GM19324 (cell line): ENCODE data around the gene IQCK.
"Not testable (repeated sequence)": the region's sequence is repeated elsewhere in the genome, so short reads cannot be mapped to it uniquely, and the experiment has no call there.

Experiments
- ATAC-seq: cut with Tn5 transposase; IDR thresholded peaks from one replicate; pipeline ENCODE4 v1.9.1; 2021; ENCODE audit warnings: mild to moderate bottlenecking, moderate library complexity; ENCODE audit not compliant: unreplicated experiment, low FRiP score

IQCK gene

DNA sequence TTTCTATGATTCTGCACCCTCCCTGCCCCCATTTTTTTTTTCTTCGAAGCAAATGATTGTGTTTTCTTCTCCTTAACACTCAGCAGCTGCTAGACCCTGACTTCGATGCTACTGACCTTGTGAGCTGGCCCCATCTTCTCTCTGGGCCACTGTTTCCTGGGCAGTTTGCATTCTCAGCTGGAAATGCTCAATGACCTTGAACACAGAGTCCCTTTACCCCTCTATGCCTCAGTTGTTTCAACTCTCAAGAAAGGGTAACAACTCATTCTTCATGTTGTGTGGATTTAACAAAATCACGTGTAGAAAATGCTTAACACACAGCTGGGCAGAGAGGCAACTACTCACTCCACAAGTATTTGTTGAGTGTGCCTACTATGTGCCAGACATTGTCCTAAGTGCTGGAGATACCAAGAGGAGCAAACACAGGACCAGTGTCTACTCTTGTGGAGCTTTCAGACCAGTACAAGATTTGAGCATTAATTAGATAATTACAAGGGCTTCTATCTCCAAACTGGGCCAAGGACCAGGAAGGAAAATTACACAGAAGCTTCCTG is 66.2 kb downstream of the IQCK start:
- ATAC-seq, result no peak

DNA sequence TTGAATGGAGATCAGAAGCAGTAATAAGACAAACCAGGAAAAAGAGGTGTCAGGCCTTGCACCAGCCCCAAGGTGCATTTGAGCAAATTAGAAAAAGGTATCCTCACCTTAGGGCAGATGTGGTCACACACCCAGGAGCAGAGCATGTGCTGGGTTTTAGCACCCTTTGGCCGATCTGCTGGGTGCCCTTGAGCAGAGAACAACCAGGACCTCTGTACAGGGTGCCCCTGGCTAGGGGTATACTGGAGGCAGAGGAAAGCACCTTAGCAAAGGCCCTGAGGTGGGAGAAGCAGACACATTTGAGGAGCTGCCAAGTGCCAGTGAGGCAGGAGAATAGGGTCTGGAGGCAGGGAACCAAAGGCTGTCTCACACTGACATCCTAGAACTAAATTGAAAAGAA is 67.0 kb downstream of the IQCK start:
- no peak for ATAC-seq

DNA sequence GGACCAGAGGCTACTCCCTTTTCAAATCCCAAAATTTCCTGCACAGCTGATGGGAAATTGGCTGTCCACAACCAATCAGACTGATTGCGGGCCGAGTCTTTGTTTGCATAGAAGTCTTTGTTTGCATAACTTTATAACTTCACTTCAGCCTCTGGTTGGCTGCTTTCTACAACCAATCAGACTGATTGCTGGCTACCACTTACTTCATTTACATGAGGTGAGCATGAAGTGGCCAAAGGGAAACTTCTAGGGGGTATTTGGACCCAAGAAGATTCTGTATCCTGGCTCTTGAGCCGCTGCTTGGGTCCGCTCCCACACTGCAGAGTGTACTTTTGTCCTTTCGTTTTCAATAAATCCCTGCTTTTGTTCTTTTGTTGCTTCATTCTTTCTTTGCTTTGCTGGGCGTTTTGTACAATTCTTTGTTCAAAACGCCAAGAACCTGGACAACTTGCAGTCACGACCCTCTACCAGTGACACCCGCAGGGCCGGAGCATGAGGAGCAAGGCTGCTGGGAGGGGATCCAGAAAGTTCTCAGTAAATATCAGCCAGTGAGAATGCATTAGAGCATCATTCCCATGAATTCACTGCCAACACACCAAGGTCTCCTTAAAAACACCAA is 67.5 kb downstream of the IQCK start:
- no peak for ATAC-seq

DNA sequence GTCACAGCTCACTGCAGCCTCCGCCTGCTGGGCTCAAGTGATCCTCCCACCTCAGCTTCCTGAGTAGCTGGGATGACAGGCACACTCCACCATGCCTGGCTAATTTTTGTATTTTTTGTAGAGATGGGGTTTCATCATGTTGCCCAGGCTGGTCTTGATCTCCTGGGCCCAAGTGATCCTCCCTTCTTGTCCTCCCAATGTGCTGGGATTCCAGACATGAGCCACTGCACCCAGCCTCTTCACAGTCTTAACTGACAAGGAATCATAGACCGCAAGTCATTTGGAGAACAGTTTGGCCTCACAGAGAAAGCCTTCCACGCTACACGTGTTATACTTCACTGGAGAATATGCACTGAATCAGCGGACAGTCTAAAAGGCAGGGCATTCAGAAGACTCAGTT is 83.3 kb downstream of the IQCK start:
- not testable (repeated sequence) for ATAC-seq

DNA sequence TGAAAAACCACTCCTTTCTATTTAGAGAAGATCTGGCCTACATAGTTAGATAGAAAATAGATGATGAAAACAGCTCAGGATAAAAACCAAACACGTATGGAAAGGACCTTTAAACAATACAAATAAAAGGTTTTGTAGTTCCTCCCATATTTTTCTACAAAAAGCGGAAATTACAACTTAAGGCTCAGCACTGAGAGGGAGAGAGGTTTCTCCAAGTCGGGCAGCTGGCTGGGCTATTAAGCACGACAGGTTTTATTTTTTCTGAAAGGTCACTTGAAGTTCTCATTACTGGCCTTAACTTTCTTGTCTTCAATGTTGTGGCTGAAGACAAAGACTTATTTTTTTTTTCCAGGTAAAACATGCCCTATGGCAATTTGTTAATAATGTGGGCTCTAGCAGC is 83.8 kb downstream of the IQCK start:
- ATAC-seq, result not testable (repeated sequence)

DNA sequence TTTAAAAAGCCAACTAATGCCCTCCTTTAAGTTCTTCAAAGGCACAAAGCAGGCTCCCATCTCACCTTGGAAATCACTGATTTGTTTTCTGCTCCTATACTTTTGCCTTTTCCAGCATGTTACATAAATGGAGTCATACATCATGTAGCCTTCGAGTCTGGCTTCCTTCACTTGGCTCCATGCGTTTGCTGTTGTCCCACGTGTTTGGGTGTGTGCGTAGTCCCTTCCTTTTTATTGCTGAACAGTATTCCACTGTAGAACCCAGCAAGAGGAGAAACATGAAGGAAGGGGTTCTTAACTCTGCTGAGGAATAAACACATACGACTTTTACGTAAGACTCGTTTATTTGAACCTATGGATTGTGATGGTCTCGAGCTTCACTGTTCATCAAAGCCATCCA is 84.5 kb downstream of the IQCK start:
- ATAC-seq, result no peak

DNA sequence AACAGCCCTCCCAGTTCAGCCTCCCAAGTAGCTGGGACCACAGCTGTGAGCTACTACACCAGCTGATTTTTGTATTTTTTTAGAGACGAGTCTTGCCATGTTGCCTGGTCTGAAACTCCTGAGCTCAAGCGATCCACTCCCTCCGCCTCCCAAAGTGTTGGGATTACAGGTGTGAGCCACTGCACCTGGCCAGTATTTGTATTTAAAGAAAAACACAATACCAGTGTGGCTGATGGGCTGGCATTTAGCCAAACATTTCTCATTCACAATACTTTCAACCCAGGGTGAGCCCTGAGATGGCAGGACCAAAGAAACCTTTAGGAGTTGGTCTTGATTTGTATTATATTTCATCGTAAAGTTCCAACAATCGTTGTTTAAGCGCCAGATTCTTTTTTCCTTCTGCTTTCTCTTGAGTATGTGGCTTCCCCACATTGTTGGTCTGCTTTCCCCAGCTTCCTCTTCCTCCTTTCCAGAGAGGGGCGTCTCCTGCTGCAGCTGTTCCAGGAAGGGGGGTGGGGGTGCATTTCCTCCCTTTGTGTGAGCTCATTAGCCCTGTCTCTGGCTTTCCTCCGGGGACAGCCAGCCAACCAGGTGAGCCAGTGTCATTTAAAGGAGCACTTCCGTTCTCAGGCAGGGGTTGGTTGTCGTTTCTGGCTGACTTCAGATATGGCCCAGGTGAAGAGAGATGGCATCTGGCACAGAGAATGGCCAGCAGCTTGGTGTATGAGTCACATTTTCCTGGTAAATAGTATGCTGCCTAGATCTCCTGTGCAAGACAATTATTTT is 86.7 kb downstream of the IQCK start:
- ATAC-seq, result no peak

DNA sequence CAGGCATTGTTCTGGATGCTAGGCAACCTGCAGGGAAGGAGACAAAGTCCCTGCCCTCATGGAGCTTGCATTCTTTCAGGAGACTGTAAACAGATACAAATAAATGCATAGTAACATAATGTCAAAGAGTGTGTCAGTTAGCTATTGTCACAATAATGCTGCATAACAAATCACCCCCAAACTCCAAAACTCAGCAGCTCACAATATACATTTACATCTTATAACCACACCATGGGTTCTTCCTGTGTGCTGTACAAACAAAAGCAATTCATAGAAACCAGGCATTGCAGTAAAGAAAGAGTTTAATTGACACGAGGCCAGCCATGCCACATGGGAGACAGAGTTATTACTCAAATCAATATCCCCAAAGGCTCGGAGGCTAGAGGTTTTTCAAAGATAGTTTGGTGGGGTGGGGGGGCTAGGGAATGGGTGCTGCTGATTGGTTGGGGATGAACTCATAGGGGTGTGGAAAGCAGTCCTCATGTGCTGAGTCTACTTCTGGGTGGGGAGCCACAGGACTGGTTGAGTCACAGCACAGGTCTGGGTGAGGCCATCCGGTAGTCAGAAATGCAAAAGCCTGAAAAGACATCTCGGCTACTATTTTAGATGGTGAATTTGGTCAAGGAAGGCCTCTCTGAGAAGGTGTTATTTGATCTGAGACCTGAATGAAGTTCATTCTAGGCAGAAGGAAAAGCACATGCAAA is 87.5 kb downstream of the IQCK start:
- ATAC-seq, result no peak

DNA sequence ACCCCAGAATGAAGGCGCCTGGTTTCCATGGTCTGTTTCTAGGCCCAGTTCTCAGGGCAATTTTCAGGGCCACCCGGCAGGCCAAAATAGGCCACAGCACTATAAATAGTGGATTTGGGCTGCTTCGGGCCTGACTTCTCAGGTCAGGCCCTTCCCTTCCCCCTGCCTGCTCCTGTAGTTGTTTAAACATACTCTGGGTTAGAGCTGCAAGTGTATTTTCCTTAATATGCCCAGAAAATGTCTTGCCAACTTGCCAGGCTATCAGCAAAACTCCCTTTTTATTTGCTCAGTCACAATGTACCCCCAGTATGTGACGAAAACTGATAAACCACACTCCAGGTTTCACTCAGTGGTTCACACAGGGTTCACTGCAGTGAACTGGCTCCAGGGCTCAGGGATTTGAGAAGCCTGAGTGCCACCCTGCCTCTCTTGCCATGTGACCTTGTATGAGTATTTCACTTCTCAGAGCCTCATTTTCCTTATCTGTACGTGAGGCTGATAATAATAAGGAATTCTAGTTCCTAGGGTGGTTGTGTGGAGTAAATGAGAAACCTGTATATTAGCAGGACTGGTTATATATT is 90.1 kb downstream of the IQCK start:
- ATAC-seq, result no peak

DNA sequence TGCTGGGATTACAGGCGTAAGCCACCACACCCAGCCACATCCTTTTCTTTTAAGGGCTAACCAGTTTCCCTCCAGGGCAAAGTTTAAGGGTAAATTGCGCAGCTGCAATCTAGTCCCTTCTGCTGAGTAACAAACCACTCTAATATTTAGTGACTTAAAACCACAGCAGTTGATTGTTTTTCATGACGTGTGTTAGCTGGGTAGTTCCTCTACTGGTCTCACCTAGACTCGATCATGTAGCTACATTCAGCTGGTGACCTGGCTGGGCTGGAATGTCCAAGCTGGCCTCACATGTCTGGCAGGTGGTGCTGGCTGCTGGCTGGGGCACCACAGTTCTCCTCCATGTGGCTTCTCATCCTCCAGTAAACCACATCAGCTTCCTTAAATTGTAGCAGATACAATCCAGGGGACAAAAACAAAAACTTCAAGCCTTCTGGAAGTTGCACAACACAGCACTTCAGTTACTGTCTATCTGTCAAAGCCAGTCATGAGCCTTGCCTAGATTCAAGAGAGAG is 91.1 kb downstream of the IQCK start:
- ATAC-seq, result no peak

DNA sequence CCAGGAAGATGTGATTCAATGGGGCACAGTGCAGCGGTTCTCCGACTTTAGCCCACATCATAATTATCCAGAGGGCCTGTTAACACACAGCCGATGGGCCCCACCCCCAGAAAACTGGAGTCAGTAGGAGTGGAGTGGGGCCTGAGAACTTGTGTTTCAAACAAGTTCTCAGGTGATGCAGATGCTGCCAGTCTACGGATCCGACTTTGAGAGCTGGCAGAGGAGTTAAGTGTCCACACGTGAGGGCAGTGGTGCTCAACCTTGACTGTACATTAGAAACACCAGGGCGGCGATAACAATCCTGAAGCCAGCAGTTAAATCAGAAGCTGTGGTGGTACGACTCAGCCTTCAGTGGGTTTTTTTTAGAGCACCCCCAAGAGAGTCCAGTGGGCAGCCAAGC is 91.6 kb downstream of the IQCK start:
- ATAC-seq, result no peak

DNA sequence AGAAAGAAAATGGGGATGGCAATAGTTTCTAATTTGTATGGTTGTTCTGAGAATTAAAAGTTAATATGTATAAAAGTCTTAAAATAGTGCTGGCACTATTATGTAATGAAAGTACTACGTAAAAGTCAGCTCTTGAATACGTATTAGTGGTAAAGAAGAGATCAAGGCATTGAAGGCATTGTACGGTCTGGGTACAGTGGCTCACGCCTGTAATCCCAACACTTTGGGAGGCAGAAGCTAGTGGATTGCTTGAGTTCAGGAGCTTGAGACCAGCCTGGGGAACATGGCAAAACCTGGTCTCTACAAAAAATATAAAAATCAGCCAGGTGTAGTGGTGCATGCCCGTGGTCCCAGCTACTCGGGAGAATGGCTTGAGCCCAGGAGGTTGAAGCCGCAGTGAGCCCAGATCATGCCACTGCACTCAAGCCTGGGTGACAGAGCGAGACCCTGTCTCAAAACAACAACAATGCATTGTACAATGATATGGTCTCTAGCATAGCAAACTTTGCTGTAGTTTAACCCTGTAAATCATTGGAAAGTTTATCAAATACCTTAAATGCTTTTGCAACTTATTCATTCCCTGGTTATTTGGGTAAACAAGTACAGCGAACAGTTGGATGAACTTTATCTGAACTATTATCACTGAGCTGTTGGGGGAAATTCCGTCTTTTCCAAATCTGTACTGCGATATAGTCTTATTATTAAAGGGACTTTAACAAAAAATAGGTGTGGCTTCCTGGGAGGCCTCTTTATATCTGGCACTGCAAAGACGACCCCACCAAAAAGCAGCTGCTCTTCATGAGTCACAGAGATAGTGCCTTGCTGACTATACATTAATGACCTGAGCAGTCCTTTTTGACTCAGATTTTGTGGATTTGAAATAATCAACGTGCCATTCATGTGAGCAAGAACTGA is 93.0 kb downstream of the IQCK start:
- no peak for ATAC-seq

DNA sequence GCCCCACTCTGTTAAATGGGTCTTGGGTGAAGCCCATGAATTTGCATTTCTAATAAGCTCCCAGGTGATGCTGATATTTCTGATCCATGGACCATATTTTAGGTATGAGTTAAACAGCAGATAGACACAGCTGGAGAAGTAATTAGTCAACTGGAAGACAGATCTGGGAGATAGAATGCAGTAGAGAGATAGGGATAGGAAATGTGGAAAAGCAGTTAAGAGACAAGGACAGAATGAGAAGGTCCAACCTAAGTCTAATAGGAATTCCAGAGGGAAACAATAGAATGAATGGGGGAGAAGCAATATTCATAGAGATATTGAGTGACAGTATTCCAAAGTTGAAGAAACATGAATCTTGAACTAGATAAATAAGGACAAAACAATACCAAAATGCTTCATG is 94.9 kb downstream of the IQCK start:
- ATAC-seq, result no peak

DNA sequence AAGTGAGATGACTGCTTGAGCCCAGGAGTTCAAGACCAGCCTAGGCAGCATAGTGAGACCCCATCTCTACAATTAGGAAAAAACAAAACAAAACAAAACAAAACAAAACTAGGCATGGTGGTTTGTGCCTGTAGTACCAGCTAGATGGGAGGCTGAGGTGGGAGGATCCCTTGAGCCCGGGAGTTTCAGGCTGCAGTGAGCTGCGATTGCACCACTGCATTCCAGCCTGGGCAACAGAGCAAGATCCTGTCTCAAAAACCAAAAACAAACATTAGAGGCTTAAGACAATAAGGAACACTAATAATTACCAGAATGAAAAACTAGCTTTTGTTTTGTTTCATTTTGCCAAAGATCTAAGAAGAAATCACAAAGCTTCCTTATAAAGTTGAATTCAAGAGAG is 97.3 kb downstream of the IQCK start:
- ATAC-seq, result no peak

DNA sequence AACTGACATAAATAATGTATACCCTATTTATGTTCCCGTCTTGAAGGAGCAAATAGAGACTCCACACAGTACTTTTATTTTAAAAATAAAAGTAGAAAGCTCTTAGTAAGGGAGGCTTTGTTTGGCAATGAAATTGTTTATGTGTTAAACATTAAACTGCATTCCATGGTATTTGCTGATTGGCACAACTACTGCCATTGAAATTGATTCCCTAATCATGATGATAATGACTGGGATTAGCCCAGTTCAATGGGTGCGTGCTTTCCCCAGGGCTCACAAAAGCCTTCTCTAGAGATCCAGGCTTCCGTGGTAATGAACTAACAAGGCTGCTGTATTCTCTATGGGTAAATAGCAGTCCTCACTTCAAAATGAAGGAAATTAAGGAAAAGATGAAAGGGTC is 99.1 kb downstream of the IQCK start:
- no peak for ATAC-seq

DNA sequence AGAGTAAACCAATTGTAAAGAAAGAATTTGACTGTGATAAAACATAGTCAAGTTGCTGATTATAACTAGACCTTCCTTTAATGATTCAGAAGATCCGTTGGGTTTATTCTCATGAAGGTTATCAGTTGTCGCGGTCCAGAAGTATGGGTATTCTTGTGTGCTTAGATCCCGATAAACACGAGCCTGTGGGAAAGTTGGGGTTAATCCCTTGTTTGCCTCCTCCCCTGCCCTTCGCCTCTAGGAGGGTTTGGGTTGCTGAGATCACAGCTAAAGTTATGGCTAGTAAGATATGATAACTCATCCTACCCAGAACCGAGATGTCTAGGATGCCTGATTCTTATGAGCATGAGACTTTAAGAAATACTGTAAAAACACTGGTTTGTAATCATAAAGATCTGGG is 99.8 kb downstream of the IQCK start:
- ATAC-seq, result no peak

DNA sequence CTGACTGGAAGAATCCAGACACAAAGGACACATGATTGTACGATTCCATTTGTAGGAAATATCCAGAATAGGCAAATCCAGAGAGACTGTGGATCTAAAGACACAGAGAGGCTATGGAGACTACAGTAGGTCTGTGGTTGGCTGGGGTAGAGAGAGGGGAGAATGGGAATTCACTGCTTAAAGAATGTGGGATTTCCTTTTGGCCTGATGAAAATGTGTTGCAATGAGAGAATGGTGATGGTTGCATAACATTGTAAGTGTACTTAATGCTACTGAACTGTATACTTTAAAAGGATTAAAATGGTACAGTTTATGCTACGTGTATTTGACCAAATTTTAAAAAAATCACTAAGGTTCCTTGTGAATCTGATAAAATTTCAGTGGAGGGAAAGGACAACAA is 104.5 kb downstream of the IQCK start:
- ATAC-seq, result no peak

DNA sequence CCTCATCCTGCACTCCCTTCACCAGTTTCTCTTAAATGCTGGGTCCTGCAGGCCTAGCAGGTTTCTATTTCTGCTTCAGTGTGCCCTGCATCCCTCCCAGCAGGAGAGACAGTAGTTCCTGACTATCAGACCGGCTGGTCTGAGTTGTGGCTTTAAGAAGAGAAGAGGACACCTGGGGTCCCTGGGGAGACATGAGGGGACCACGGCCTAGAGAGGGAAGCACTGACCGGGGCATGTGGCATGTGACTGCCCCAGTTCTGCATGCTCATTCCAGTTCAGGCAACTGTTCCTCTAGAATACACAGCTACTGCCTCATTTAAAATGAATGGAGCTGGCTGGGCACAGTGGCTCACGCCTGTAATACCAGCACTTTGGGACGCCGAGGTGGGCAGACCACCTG is 105.3 kb downstream of the IQCK start:
- ATAC-seq, result no peak

DNA sequence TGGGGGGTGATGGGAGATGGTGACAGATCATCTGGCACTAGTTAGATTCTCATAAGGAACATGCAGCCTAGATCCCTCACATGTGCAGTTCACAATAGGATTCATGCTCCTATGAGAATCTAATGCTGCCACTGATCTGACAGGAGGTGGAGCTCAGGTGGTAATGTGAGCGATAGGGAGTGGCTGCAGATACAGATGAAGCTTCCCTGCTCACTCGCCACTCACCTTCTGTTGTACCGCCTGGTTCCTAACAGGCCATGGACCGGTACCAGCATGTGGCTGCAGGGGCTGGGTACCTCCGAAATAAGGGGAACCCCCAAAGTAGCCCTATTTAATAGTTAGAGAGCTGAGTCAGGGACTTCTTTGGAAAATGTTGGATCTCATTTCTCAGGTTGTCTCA is 106.1 kb downstream of the IQCK start:
- no peak for ATAC-seq
